Hepatocyte (in vitro differentiated cells): Measurements from ENCODE around the gene BEAN1. TPM values are rescaled to one million over a fixed set of nuclear protein-coding genes. Genes with fewer than 3 reads are reported as not detected.

Experiments used
- DNase-seq: peaks from one replicate; pipeline ENCODE4 v3.0.0-alpha.2; 2016; ENCODE audit warnings: low spot score
- H2AFZ ChIP-seq: fragments of 200-600 bp; sonication (generic); 2 replicates; pipeline ENCODE4 v1.6.0; 2016; ENCODE audit warnings: antibody characterized with exemption, mild to moderate bottlenecking
- H3K27ac ChIP-seq: fragments of 200-600 bp; sonication (generic); 2 replicates; pipeline ENCODE4 v1.5.1; 2016; ENCODE audit warnings: mild to moderate bottlenecking
- H3K27me3 ChIP-seq: fragments of 200-600 bp; sonication (generic); 2 replicates; pipeline ENCODE4 v1.6.1; 2016
- H3K36me3 ChIP-seq: fragments of 200-600 bp; sonication (generic); replicated peaks from 2 replicates; pipeline ENCODE4 v1.5.1; 2016; ENCODE audit warnings: low read depth; ENCODE audit not compliant: insufficient read depth
- H3K4me1 ChIP-seq: fragments of 200-600 bp; sonication (generic); 2 replicates; pipeline ENCODE4 v1.5.1; 2016; ENCODE audit warnings: mild to moderate bottlenecking, moderate library complexity; ENCODE audit not compliant: insufficient read depth
- H3K4me2 ChIP-seq: fragments of 200-600 bp; sonication (generic); 2 replicates; pipeline ENCODE4 v1.6.0; 2016
- H3K4me3 ChIP-seq: fragments of 200-600 bp; sonication (generic); 2 replicates; pipeline ENCODE4 v1.5.1; 2016; ENCODE audit warnings: mild to moderate bottlenecking
- H3K79me2 ChIP-seq: fragments of 200-600 bp; sonication (generic); 2 replicates; pipeline ENCODE4 v1.6.0; 2017; ENCODE audit warnings: mild to moderate bottlenecking
- H3K9me2 ChIP-seq: fragments of 200-600 bp; sonication (generic); replicated peaks from 2 replicates; pipeline ENCODE4 v1.6.0; 2017; ENCODE audit warnings: mild to moderate bottlenecking; ENCODE audit not compliant: insufficient read depth
- H3K9me3 ChIP-seq: fragments of 200-600 bp; sonication (generic); 2 replicates; pipeline ENCODE4 v1.5.1; 2016; ENCODE audit warnings: low read depth, mild to moderate bottlenecking
- H4K20me1 ChIP-seq: fragments of 200-600 bp; sonication (generic); 2 replicates; pipeline ENCODE4 v1.6.0; 2016; ENCODE audit warnings: mild to moderate bottlenecking; ENCODE audit not compliant: insufficient read depth, poor library complexity, severe bottlenecking
- CTCF ChIP-seq: fragments of 200-600 bp; sonication (generic); IDR thresholded peaks from 2 replicates; pipeline ENCODE4 v1.5.1; 2016; ENCODE audit warnings: antibody characterized with exemption, mild to moderate bottlenecking; ENCODE audit not compliant: poor library complexity
- EZH2 ChIP-seq: fragments of 200-600 bp; sonication (generic); IDR thresholded peaks from 2 replicates; pipeline ENCODE4 v1.6.1; 2016; ENCODE audit warnings: antibody characterized with exemption, mild to moderate bottlenecking, borderline replicate concordance
- EZH2phosphoT487 ChIP-seq: fragments of 200-600 bp; sonication (generic); IDR thresholded peaks from one replicate; pipeline ENCODE4 v1.6.1; 2018; ENCODE audit warnings: antibody characterized with exemption, mild to moderate bottlenecking, low read depth, moderate library complexity; ENCODE audit not compliant: unreplicated experiment, severe bottlenecking
- WGBS: methylation state at CpG from one replicate; pipeline ENCODE4 v1.1.6; 2016; ENCODE audit warnings: low lambda C conversion rate; ENCODE audit errors: missing lambda C conversion rate; 5-methylcytosine and 5-hydroxymethylcytosine counted together
- polyA plus RNA-seq: library from polyadenylated mRNA; unstranded; fragments of >200 nt; fragmentation: Nextera tagmentation; extraction: Ambion mirVana; gene quantifications from 2 replicates; pipeline ENCODE4 v1.2.1, GENCODE V29; 2016
- total RNA-seq: library from RNA; depleted of rRNA; stranded (reverse); fragments of >200 nt; gene quantifications from 2 replicates; pipeline ENCODE4 v1.2.3, GENCODE V29; 2014

The BEAN1 gene
- total and polyA plus RNA-seq, 2 experiments from 2014 or later: 0.63 to 1.8 TPM

- TF ChIP-seq EZH2 (no peak), EZH2phosphoT487 (no peak), CTCF (no peak)
- Histone ChIP-seq H3K9me2 (no peaks in the 10 kb centered on the region), H3K79me2 (no peaks in the 10 kb centered on the region), H4K20me1 (no peaks in the 10 kb centered on the region), H3K4me2 (no peak overlapping the region), H3K27ac (no peak overlapping the region), H3K4me3 (no peak overlapping the region), H3K36me3 (no peaks in the 10 kb centered on the region), H3K9me3 (peaks cover 4% of the 10 kb centered on the region), H3K27me3 (peaks cover 7% of the 10 kb centered on the region), H2AFZ (no peak overlapping the region), H3K4me1 (no peaks in the 10 kb centered on the region)
- 86% methylated on average over 1 of the region's 1 CpG for WGBS
- no peak for DNase-seq
These were observed 11.0 kb upstream of the BEAN1 start for GRCh38 chr16:66416136-66416535.

- DNase-seq: no peak
- 92% methylated on average over 9 of the region's 9 CpGs for WGBS
- H3K9me2 ChIP-seq: no peaks in the 10 kb centered on the region
- H2AFZ ChIP-seq: no peak overlapping the region
- no peaks in the 10 kb centered on the region for H3K79me2 ChIP-seq
- no peak overlapping the region for H3K4me2 ChIP-seq
- TF ChIP-seq CTCF (no peak), EZH2phosphoT487 (no peak), EZH2 (no peak)
- H3K4me3 ChIP-seq: no peak overlapping the region
- no peaks in the 10 kb centered on the region for H4K20me1 ChIP-seq
- H3K36me3 ChIP-seq: no peaks in the 10 kb centered on the region
- H3K27ac ChIP-seq: no peak overlapping the region
- no peaks in the 10 kb centered on the region for H3K4me1 ChIP-seq
- H3K27me3 ChIP-seq: peaks cover 9% of the 10 kb centered on the region
- peaks cover 4% of the 10 kb centered on the region for H3K9me3 ChIP-seq
These were observed 10.0 kb upstream of the BEAN1 start for GRCh38 chr16:66416939-66417700.

GRCh38 chr16:66418165-66418962 lies 8.7 kb upstream of the BEAN1 start:
- no peaks in the 10 kb centered on the region for H3K9me3 ChIP-seq
- DNase-seq: no peak
- no peak overlapping the region for H3K4me3 ChIP-seq
- H3K4me2 ChIP-seq: no peak overlapping the region
- H3K79me2 ChIP-seq: no peaks in the 10 kb centered on the region
- no peak for TF ChIP-seq EZH2
- no peak for TF ChIP-seq EZH2phosphoT487
- no peak for TF ChIP-seq CTCF
- no peaks in the 10 kb centered on the region for H3K9me2 ChIP-seq
- no peak overlapping the region for H2AFZ ChIP-seq
- no peaks in the 10 kb centered on the region for H3K4me1 ChIP-seq
- H3K27ac ChIP-seq: no peak overlapping the region
- WGBS: 82% methylated on average over 9 of the region's 9 CpGs
- no peaks in the 10 kb centered on the region for H3K36me3 ChIP-seq
- H4K20me1 ChIP-seq: no peaks in the 10 kb centered on the region
- peaks cover 9% of the 10 kb centered on the region for H3K27me3 ChIP-seq
